Ovary (tissue), 3 donors: ENCODE results near the gene ABCA1.

Experiments
- CTCF ChIP-seq, 3 donors: fragments of 450-650 bp in 2 of 3; fragments of 200-600 bp in 1 of 3; IDR thresholded peaks; one replicate each; pipeline versions ENCODE4 v1.5.1 to v1.8.0; 2016 to 2022; ENCODE audit warnings: antibody characterized with exemption in 3 of 3, mild to moderate bottlenecking in 1 of 3
- POLR2A ChIP-seq: fragments of 450-650 bp; IDR thresholded peaks from one replicate; pipeline ENCODE4 v1.6.1; 2017; ENCODE audit warnings: antibody characterized with exemption, mild to moderate bottlenecking, moderate library complexity
- donor health status: DM: no; HTN: no; CAD: no.

GRCh38 chr9:104747565-104748358 lies 180.2 kb downstream of the ABCA1 start, which contains the start of gene NIPSNAP3A:
- no peak for TF ChIP-seq CTCF (IDR thresholded peaks at IDR 0.05)
- TF ChIP-seq POLR2A = peak; percentile 25
